GM23338 (cell line): ENCODE measurements around the gene STK32C. TPM values are rescaled to one million over a fixed set of nuclear protein-coding genes. Genes with fewer than 3 reads are reported as not detected.
"Not testable (repeated sequence)": the region's sequence is repeated elsewhere in the genome, so short reads cannot be mapped to it uniquely, and the experiment has no call there.

Experiments
- ATAC-seq: fragments of 200-7000 bp; cut with Tn5 transposase; 3 replicates; pipeline ENCODE4 v1.9.1; 2020
- DNase-seq: peaks from one replicate; pipeline ENCODE4 v3.0.0-alpha.2; 2015; ENCODE audit warnings: low spot score
- H2AFZ ChIP-seq: fragments of 200-600 bp; sonication (generic); 2 replicates; pipeline ENCODE4 v1.8.0; 2016; ENCODE audit warnings: antibody characterized with exemption, mild to moderate bottlenecking, moderate library complexity
- H3F3A ChIP-seq: fragments of 200-600 bp; sonication (generic); replicated peaks from 2 replicates; pipeline ENCODE4 v1.8.0; 2017; ENCODE audit warnings: antibody characterized with exemption, mixed run types, low read depth
- H3K27ac ChIP-seq: fragments of 200-600 bp; sonication (generic); 2 replicates; pipeline ENCODE4 v1.6.1; 2016; ENCODE audit warnings: low read depth
- H3K27me3 ChIP-seq: fragments of 200-600 bp; sonication (generic); 2 replicates; pipeline ENCODE4 v1.8.0; 2016; ENCODE audit warnings: mild to moderate bottlenecking, mixed run types, moderate library complexity; ENCODE audit not compliant: insufficient read depth
- H3K36me3 ChIP-seq: fragments of 200-600 bp; sonication (generic); 2 replicates; pipeline ENCODE4 v1.8.0; 2016; ENCODE audit warnings: mild to moderate bottlenecking; ENCODE audit not compliant: insufficient read depth
- H3K4me1 ChIP-seq: fragments of 200-600 bp; sonication (generic); 2 replicates; pipeline ENCODE4 v1.8.0; 2016; ENCODE audit warnings: mild to moderate bottlenecking, moderate library complexity; ENCODE audit not compliant: insufficient read depth
- H3K4me2 ChIP-seq: fragments of 200-600 bp; sonication (generic); 2 replicates; pipeline ENCODE4 v1.7.1; 2017; ENCODE audit warnings: mixed run types
- H3K4me3 ChIP-seq: fragments of 200-600 bp; sonication (generic); 2 replicates; pipeline ENCODE4 v1.6.1; 2016; ENCODE audit warnings: mixed run types
- H3K79me2 ChIP-seq: fragments of 200-600 bp; sonication (generic); replicated peaks from 2 replicates; pipeline ENCODE4 v1.8.0; 2017; ENCODE audit warnings: mild to moderate bottlenecking; ENCODE audit not compliant: insufficient read depth
- H3K9me2 ChIP-seq: fragments of 200-600 bp; sonication (generic); 2 replicates; pipeline ENCODE4 v1.8.0; 2017; ENCODE audit not compliant: insufficient read depth
- H4K20me1 ChIP-seq: fragments of 200-600 bp; sonication (generic); replicated peaks from 2 replicates; pipeline ENCODE4 v1.8.0; 2017; ENCODE audit warnings: mild to moderate bottlenecking; ENCODE audit not compliant: insufficient read depth
- H3K27ac Mint-ChIP-seq: 2 replicates; pipeline ENCODE4 v1.8.0; 2020; ENCODE audit warnings: inconsistent platforms, mild to moderate bottlenecking, moderate library complexity, mixed read lengths
- H3K27me3 Mint-ChIP-seq: 3 replicates; pipeline ENCODE4 v1.8.0; 2022; ENCODE audit warnings: low read depth, mild to moderate bottlenecking, moderate library complexity, mixed read lengths, inconsistent platforms; ENCODE audit not compliant: insufficient read depth, poor library complexity
- H3K36me3 Mint-ChIP-seq: 3 replicates; pipeline ENCODE4 v1.8.0; 2021; ENCODE audit warnings: low read depth, mild to moderate bottlenecking, inconsistent platforms, moderate library complexity, mixed read lengths
- H3K4me1 Mint-ChIP-seq: 3 replicates; pipeline ENCODE4 v1.8.0; 2020; ENCODE audit warnings: mild to moderate bottlenecking, inconsistent platforms, mixed read lengths
- H3K4me3 Mint-ChIP-seq: 3 replicates; pipeline ENCODE4 v1.8.0; 2021; ENCODE audit warnings: moderate library complexity, mild to moderate bottlenecking, inconsistent platforms, mixed read lengths
- H3K9me3 Mint-ChIP-seq: 3 replicates; pipeline ENCODE4 v1.8.0; 2020; ENCODE audit warnings: moderate library complexity, mild to moderate bottlenecking, inconsistent platforms, mixed read lengths
- CREB1 ChIP-seq: fragments of 250-450 bp; sonication (Bioruptor Pico); IDR thresholded peaks from 2 replicates; pipeline ENCODE4 v1.5.0; 2020; ENCODE audit warnings: low read depth, mild to moderate bottlenecking, moderate library complexity
- EZH2 ChIP-seq: fragments of 200-600 bp; sonication (generic); IDR thresholded peaks from one replicate; pipeline ENCODE4 v1.8.0; 2017; ENCODE audit warnings: antibody characterized with exemption, mild to moderate bottlenecking, low read depth; ENCODE audit not compliant: unreplicated experiment
- JUNB ChIP-seq: IDR thresholded peaks from one replicate; pipeline ENCODE4 v1.6.1; 2016; ENCODE audit warnings: antibody characterized with exemption; ENCODE audit not compliant: unreplicated experiment
- NANOG ChIP-seq: IDR thresholded peaks from 2 replicates; pipeline ENCODE4 v1.6.1; 2016; ENCODE audit warnings: antibody characterized with exemption, borderline replicate concordance
- ZNF114 ChIP-seq: fragments of 250-450 bp; sonication (Bioruptor Pico); IDR thresholded peaks from 2 replicates; pipeline ENCODE4 v1.5.0; 2020; ENCODE audit warnings: mild to moderate bottlenecking, moderate library complexity
- ZNF331 ChIP-seq: fragments of 250-450 bp; sonication (Bioruptor Pico); IDR thresholded peaks from 2 replicates; pipeline ENCODE4 v1.5.0; 2020; ENCODE audit warnings: low read depth, mild to moderate bottlenecking, moderate library complexity
- polyA plus RNA-seq: library from polyadenylated mRNA; unstranded; fragments of >200 nt; fragmentation: Nextera tagmentation; extraction: Ambion mirVana; gene quantifications from 2 replicates; pipeline ENCODE4 v1.2.1, GENCODE V29; 2016
- total RNA-seq: library from RNA; depleted of rRNA; stranded (reverse); fragments of >200 nt; shearing (Covaris generic); gene quantifications from 2 replicates; pipeline ENCODE4 v1.2.3, GENCODE V29; 2014
- TF ChIP-seq, protein P1 (sequence below): IDR thresholded peaks from 2 replicates; pipeline ENCODE4 v1.6.1; 2016; ENCODE audit warnings: antibody characterized with exemption
- TF ChIP-seq, protein P2 (sequence below): IDR thresholded peaks from one replicate; pipeline ENCODE4 v1.6.1; 2018; ENCODE audit warnings: antibody characterized with exemption; ENCODE audit not compliant: unreplicated experiment

The STK32C gene
- total and polyA plus RNA-seq, 2 experiments from 2014 or later = 10.2 to 20.5 TPM

GRCh38 chr10:132296666-132297443 lies 10.9 kb downstream of the STK32C start:
- Mint-ChIP-seq H3K9me3 (no peaks in the 10 kb centered on the region; the same call in 2 of the 3 replicates), H3K4me3 (no peak overlapping the region), H3K27me3 (peaks cover 24% of the 10 kb centered on the region), H3K4me1 (peaks cover 18% of the 10 kb centered on the region), H3K36me3 (no peaks in the 10 kb centered on the region; the same call in 2 of the 3 replicates), H3K27ac (no peak overlapping the region)
- no peak for ATAC-seq
- H4K20me1 ChIP-seq = no peaks in the 10 kb centered on the region
- H3K4me2 ChIP-seq = no peak overlapping the region
- no peak overlapping the region for H2AFZ ChIP-seq
- DNase-seq = no peak
- no peaks in the 10 kb centered on the region for H3K36me3 ChIP-seq
- no peaks in the 10 kb centered on the region for H3K79me2 ChIP-seq
- no peak overlapping the region for H3K4me3 ChIP-seq
- no peaks in the 10 kb centered on the region for H3F3A ChIP-seq
- H3K9me2 ChIP-seq = no peaks in the 10 kb centered on the region
- H3K27me3 ChIP-seq = no peaks in the 10 kb centered on the region
- no peak for TF ChIP-seq EZH2
- no peak for TF ChIP-seq CREB1
- no peak for TF ChIP-seq ZNF114 (CRISPR knock-in tag)
- no peak for TF ChIP-seq JUNB
- no peak for TF ChIP-seq NANOG
- no peak for TF ChIP-seq ZNF331 (CRISPR knock-in tag)
- TF ChIP-seq, protein P1, sequence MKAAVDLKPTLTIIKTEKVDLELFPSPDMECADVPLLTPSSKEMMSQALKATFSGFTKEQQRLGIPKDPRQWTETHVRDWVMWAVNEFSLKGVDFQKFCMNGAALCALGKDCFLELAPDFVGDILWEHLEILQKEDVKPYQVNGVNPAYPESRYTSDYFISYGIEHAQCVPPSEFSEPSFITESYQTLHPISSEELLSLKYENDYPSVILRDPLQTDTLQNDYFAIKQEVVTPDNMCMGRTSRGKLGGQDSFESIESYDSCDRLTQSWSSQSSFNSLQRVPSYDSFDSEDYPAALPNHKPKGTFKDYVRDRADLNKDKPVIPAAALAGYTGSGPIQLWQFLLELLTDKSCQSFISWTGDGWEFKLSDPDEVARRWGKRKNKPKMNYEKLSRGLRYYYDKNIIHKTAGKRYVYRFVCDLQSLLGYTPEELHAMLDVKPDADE = no peak
- TF ChIP-seq, protein P2, sequence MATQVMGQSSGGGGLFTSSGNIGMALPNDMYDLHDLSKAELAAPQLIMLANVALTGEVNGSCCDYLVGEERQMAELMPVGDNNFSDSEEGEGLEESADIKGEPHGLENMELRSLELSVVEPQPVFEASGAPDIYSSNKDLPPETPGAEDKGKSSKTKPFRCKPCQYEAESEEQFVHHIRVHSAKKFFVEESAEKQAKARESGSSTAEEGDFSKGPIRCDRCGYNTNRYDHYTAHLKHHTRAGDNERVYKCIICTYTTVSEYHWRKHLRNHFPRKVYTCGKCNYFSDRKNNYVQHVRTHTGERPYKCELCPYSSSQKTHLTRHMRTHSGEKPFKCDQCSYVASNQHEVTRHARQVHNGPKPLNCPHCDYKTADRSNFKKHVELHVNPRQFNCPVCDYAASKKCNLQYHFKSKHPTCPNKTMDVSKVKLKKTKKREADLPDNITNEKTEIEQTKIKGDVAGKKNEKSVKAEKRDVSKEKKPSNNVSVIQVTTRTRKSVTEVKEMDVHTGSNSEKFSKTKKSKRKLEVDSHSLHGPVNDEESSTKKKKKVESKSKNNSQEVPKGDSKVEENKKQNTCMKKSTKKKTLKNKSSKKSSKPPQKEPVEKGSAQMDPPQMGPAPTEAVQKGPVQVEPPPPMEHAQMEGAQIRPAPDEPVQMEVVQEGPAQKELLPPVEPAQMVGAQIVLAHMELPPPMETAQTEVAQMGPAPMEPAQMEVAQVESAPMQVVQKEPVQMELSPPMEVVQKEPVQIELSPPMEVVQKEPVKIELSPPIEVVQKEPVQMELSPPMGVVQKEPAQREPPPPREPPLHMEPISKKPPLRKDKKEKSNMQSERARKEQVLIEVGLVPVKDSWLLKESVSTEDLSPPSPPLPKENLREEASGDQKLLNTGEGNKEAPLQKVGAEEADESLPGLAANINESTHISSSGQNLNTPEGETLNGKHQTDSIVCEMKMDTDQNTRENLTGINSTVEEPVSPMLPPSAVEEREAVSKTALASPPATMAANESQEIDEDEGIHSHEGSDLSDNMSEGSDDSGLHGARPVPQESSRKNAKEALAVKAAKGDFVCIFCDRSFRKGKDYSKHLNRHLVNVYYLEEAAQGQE = no peak
- H3K27ac ChIP-seq = no peak overlapping the region
- no peaks in the 10 kb centered on the region for H3K4me1 ChIP-seq

- Mint-ChIP-seq H3K27me3 (peaks cover 24% of the 10 kb centered on the region), H3K4me1 (peaks cover 18% of the 10 kb centered on the region)
- H3K27me3 ChIP-seq, H3K36me3 ChIP-seq, H3K4me3 ChIP-seq, H3K27ac ChIP-seq, H3K36me3 Mint-ChIP-seq, H3K27ac Mint-ChIP-seq, ATAC-seq, H3K4me1 ChIP-seq, H3K4me3 Mint-ChIP-seq, H2AFZ ChIP-seq, H3K79me2 ChIP-seq, H3K9me2 ChIP-seq, H3K9me3 Mint-ChIP-seq, DNase-seq, H3K4me2 ChIP-seq, H4K20me1 ChIP-seq, H3F3A ChIP-seq: not testable (repeated sequence)
These were observed 12.3 kb downstream of the STK32C start for GRCh38 chr10:132295481-132295880.
